Measurements from ENCODE around the gene TCAF1.

DNA sequence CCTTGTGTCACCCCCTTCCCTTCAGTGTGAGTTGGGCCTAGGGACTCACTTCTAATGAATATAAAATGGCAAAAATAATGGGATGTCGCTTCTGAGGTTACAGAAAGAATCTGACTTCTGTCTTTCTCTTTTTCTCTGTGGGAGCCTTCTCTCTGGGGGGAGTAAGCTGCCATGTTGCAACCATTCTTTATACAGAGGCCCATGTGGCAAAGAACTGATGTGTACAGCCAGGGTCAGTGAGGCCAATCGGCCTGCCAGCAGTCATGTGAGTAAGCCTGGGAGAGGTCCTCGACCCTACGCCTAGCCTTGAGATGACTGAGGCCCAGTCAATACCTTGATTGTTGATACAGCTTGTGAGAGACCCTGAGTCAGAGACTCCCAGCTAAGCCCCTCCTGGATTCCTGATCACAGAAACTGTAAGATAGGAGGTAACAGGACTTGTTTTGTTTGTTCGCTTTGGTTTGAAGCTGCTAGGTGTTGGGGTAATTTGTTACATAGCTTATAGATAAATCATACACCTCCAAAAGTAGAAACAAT lies 1.7 kb downstream of the TCAF1 start:
- no peak for TF ChIP-seq POLR2A (IDR thresholded peaks at IDR 0.05)
- TF ChIP-seq, protein P1, sequence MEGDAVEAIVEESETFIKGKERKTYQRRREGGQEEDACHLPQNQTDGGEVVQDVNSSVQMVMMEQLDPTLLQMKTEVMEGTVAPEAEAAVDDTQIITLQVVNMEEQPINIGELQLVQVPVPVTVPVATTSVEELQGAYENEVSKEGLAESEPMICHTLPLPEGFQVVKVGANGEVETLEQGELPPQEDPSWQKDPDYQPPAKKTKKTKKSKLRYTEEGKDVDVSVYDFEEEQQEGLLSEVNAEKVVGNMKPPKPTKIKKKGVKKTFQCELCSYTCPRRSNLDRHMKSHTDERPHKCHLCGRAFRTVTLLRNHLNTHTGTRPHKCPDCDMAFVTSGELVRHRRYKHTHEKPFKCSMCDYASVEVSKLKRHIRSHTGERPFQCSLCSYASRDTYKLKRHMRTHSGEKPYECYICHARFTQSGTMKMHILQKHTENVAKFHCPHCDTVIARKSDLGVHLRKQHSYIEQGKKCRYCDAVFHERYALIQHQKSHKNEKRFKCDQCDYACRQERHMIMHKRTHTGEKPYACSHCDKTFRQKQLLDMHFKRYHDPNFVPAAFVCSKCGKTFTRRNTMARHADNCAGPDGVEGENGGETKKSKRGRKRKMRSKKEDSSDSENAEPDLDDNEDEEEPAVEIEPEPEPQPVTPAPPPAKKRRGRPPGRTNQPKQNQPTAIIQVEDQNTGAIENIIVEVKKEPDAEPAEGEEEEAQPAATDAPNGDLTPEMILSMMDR (IDR thresholded peaks at IDR 0.05): no peak

Measured in body of pancreas (tissue), 4 donors.